Measurements from ENCODE around the gene HES3.

The HES3 gene

DNA sequence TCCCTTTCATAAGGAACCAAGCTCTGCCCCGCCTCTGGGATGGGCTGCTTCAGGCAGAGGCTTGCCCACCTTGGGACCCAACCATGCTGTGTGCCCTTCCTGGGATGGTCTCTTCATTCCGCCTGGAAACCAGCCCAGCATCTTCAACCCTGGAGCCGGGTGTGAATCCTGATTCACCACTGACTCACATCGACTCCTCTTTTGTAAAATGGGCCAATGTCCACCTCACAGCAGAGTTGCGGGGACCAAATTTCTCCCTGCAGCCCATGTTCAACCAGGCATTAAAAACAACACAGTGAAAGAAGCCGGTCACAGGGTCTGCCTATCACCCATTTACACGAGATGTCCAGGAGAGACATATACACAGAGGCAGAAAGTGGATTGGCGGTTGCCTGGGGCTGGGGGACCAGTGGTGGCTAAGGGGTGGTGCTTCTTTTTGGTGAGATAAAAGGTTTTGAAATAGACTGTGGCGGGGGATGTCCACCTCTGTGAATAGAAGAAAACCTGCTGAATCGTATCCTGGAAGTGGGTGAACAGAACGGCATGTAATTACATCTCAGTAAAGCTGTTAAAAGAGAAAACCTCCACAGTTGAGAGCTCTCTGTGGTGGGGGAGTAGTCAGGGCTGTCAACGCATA lies 23.8 kb downstream of the HES3 start:
- H3K4me3 ChIP-seq (ENCODE audit: low read depth, low read length): no peak overlapping the region
- TF ChIP-seq, protein P1, sequence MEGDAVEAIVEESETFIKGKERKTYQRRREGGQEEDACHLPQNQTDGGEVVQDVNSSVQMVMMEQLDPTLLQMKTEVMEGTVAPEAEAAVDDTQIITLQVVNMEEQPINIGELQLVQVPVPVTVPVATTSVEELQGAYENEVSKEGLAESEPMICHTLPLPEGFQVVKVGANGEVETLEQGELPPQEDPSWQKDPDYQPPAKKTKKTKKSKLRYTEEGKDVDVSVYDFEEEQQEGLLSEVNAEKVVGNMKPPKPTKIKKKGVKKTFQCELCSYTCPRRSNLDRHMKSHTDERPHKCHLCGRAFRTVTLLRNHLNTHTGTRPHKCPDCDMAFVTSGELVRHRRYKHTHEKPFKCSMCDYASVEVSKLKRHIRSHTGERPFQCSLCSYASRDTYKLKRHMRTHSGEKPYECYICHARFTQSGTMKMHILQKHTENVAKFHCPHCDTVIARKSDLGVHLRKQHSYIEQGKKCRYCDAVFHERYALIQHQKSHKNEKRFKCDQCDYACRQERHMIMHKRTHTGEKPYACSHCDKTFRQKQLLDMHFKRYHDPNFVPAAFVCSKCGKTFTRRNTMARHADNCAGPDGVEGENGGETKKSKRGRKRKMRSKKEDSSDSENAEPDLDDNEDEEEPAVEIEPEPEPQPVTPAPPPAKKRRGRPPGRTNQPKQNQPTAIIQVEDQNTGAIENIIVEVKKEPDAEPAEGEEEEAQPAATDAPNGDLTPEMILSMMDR (IDR thresholded peaks at IDR 0.05; ENCODE audit: low read depth, low read length): no peak

DNA sequence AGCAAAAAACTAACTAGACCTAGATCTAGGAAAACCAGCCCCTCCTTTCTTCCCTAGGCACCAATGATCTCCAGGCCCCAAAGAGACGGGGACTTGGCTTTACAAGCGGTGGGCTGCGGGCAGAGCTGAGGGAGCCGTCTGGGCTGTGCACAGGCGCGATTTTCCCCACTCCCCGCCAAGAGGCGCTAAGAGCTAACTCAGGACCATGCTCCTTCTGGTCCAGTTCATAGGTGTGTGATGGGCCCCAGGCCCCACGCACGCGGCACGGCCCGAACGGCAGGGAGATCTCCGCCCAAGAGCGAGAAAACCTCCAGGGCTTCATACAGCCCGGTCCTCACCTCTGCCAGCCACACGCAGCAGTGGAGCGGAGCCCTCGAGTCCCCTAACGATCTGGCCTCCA lies 24.4 kb downstream of the HES3 start:
- TF ChIP-seq, protein P1 (IDR thresholded peaks at IDR 0.05; ENCODE audit: low read depth, low read length): no peak
- H3K4me3 ChIP-seq (ENCODE audit: low read depth, low read length): no peak overlapping the region

DNA sequence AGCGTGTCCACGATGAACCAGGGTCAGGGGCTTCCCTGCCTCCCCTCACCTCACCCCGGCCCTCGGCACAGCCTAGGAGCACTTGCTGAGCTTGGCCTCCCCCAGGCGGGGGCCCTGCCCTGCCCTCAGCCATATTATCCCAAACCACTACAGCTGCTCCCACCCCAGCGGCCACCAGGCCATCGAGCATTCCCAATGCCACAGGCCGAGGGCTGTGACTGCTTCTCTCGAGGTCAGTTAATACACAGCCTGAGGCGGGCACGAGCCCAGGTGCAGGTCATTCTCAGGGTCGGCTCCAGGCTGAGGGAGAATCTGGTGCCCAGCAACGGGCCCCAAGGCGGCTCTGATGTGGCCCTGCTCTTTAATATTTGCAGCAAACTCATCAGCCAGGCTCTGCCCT lies 25.3 kb downstream of the HES3 start:
- TF ChIP-seq, protein P1 (IDR thresholded peaks at IDR 0.05; ENCODE audit: low read depth, low read length): no peak
- no peak overlapping the region for H3K4me3 ChIP-seq (ENCODE audit: low read depth, low read length)

DNA sequence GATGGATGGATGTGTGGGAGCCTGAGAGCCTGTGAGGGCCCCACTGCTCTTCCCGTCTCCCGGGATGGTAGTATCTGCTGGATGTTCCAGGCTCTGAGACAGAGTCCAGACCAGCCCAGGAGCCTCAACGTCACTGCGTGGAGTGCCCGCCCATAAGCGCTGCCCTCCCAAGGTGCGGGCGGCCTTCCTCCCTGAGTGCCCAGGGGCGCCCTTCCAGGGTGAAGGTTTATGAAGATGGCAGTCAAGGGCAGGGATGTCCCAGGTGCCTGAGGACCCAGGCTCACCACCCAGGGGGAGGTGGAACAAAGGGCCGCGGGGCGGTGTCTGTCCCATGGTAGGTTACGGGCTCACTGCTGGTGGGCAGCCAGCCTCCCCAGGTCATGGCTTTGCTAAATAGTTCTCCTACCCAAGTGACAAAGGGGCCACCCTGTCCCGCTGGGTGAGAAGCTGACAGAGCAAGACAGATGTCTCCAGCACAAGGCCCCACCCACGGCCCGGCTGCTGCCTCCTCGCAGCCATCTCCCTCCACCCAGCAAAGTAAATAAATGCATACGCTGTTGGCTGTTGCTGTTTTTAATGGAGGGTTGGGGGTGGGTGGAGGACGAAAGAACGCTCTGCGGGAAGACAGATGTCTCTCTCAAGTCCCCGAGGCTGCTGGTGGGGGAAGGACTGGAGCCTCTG lies 25.9 kb downstream of the HES3 start:
- TF ChIP-seq, protein P1 (IDR thresholded peaks at IDR 0.05; ENCODE audit: low read depth, low read length): no peak
- no peak overlapping the region for H3K4me3 ChIP-seq (ENCODE audit: low read depth, low read length)

DNA sequence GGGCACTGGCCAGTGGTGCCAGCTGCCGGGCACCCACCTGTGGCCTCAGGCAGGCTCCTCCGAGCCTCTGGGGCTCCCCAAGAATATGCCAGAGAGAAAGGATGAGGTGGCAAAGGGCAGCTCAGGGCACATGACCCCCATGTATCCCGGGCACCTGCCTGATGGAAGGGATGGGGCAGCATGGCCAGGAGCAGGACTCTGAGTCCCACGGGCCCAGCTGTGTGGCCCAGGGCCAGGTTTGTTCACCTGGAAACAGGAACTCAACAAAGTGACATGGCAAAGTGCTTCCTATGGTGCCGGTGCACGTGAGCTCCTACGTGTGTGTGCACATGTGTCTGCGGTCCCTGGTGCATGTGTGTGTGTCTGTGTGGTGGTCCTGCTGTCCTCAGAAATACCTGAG lies 26.4 kb downstream of the HES3 start:
- TF ChIP-seq, protein P1 (IDR thresholded peaks at IDR 0.05; ENCODE audit: low read depth, low read length): no peak
- no peak overlapping the region for H3K4me3 ChIP-seq (ENCODE audit: low read depth, low read length)

DNA sequence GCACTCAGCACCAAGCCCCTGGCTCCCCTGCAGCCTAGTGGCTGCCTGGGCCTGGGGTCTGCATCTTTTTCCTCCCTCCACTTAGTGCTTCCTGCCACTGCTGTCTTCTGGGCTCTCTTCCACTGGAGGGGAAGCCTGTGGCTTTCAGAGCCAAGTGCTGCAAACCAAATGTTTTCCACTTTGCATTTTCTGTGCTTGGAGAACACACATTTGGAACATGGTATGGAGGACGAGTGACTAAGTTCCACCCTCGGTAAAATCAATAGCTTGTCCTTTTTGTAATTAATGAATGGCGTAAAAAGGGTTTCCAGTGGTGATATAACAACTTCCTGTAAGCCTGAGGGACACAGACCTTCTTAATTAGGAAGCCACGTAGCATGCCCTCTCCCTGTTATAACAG lies 27.0 kb downstream of the HES3 start:
- TF ChIP-seq, protein P1 (IDR thresholded peaks at IDR 0.05; ENCODE audit: low read depth, low read length): no peak
- H3K4me3 ChIP-seq (ENCODE audit: low read depth, low read length): no peak overlapping the region

DNA sequence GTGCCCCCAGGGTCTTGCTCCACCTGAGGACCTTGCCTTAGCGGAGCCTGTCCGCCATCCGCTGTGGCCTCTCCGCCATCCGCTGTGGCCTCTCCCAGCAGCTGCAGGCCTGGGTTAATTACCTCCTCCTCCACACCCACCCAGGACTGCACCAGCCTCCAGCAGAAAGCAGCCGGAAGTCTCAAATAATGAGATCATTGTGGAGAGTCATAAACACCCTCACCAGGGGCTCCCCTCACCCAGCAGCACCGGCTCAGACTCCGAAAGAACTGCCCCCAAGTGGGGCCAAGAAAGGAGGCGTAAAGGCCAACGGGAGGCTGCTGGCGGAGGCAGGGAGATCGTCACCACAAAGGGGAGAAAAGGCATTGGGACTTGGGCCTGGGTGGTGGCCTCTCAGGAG lies 27.6 kb downstream of the HES3 start:
- H3K4me3 ChIP-seq (ENCODE audit: low read depth, low read length): no peak overlapping the region
- TF ChIP-seq, protein P1 (IDR thresholded peaks at IDR 0.05; ENCODE audit: low read depth, low read length): no peak

All from WI38 (cell line).